ENCODE measurements around the gene KCNN1.

DNA sequence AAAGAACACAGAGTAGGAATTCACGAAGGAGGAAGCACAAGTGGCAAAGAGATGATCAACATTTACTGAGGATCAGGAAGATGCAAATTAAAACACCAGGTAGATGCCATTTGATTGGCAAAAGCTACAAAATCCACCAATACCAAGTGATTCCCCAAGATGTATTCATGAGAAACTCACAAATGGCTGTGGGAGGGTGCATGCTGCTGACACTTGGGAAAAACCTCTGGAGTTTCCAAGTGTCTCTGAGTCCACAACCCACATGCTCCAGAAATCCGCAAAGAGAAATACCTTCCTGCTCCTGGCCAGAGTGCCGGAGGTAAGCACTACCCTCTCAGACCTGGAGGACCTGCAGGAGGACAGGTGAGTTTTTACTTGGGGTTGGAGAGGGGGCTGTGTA lies 76.8 kb downstream of the KCNN1 start:
- TF ChIP-seq, protein P1, sequence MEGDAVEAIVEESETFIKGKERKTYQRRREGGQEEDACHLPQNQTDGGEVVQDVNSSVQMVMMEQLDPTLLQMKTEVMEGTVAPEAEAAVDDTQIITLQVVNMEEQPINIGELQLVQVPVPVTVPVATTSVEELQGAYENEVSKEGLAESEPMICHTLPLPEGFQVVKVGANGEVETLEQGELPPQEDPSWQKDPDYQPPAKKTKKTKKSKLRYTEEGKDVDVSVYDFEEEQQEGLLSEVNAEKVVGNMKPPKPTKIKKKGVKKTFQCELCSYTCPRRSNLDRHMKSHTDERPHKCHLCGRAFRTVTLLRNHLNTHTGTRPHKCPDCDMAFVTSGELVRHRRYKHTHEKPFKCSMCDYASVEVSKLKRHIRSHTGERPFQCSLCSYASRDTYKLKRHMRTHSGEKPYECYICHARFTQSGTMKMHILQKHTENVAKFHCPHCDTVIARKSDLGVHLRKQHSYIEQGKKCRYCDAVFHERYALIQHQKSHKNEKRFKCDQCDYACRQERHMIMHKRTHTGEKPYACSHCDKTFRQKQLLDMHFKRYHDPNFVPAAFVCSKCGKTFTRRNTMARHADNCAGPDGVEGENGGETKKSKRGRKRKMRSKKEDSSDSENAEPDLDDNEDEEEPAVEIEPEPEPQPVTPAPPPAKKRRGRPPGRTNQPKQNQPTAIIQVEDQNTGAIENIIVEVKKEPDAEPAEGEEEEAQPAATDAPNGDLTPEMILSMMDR (IDR thresholded peaks at IDR 0.05; ENCODE audit: insufficient read depth, low read length) = no peak
- no peak for TF ChIP-seq REST (IDR thresholded peaks at IDR 0.05; ENCODE audit: insufficient replicate concordance, low read depth)
- TF ChIP-seq POLR2AphosphoS5 (IDR thresholded peaks at IDR 0.05; ENCODE audit: low read depth) = no peak
